Lower leg skin (tissue), 4 donors: Measurements from ENCODE around the gene KCNH3. TPM values are rescaled to one million over a fixed set of nuclear protein-coding genes. Genes with fewer than 3 reads are reported as not detected.

Experiments
- DNase-seq, 2 donors: peaks; one replicate each; pipeline ENCODE4 v3.0.0-alpha.2; 2019; ENCODE audit warnings: low spot score in 2 of 2
- H3K4me3 ChIP-seq: fragments of 200-600 bp; sonication (generic); 2 replicates; pipeline ENCODE4 v1.5.1; 2017; ENCODE audit warnings: mild to moderate bottlenecking, low read depth; ENCODE audit not compliant: poor library complexity, severe bottlenecking
- CTCF ChIP-seq, 3 donors: fragments of 450-650 bp; IDR thresholded peaks; one replicate each; pipeline ENCODE4 v1.5.1; 2016; ENCODE audit warnings: antibody characterized with exemption in 3 of 3, mild to moderate bottlenecking in 3 of 3, moderate library complexity in 2 of 3
- POLR2A ChIP-seq, 2 donors: fragments of 450-650 bp; IDR thresholded peaks; one replicate each; pipeline ENCODE4 v1.6.1; 2016 to 2017; ENCODE audit warnings: antibody characterized with exemption in 2 of 2, mild to moderate bottlenecking in 1 of 2, moderate library complexity in 1 of 2
- WGBS, 2 donors: methylation state at CpG; one replicate each; pipeline ENCODE4 v1.1.5; 2018; 5-methylcytosine and 5-hydroxymethylcytosine counted together
- intact Hi-C: fragments of 100-400 bp; cut with DNase I; formaldehyde crosslinking; loops from one replicate; pipeline ENCODE4 v1.15.0; 2023; ENCODE audit warnings: low total_unique reads
- total RNA-seq, 4 donors: library from RNA; depleted of rRNA; stranded (reverse); fragments of >200 nt; gene quantifications; one replicate each; pipeline ENCODE4 v1.1.0, GENCODE V29; 2016

The KCNH3 gene
- total RNA-seq, 4 donors from 2014 or later: 0.17 to 1.1 TPM; not detected in 2

- TF ChIP-seq CTCF (IDR thresholded peaks at IDR 0.05): no peak
- WGBS, 2 donors: 77 to 81% methylated on average over 7 of the region's 7 CpGs
- intact Hi-C loops: no loop called here
- no peak overlapping the region for H3K4me3 ChIP-seq
- DNase-seq: peak in 1 of 2 donors; percentile 50
These were observed 45.8 kb downstream of the KCNH3 start for GRCh38 chr12:49584591-49584990.

- WGBS, 2 donors: 89 to 90% methylated on average over 15 to 16 of the region's 16 CpGs
These were observed 46.9 kb downstream of the KCNH3 start for GRCh38 chr12:49585477-49586459.

GRCh38 chr12:49587174-49587908, 48.5 kb downstream of the KCNH3 start:
- TF ChIP-seq CTCF (IDR thresholded peaks at IDR 0.05): no peak
- TF ChIP-seq POLR2A (IDR thresholded peaks at IDR 0.05): no peak
- intact Hi-C loops: no loop called here
- no peak overlapping the region for H3K4me3 ChIP-seq
- WGBS, 2 donors: 88 to 94% methylated on average over 11 of the region's 11 CpGs
- DNase-seq: peak in 1 of 2 donors; percentile 49

More at GRCh38 chr12:49585477-49586459, 46.9 kb downstream of the KCNH3 start:
- peak in 1 of 2 donors; percentile 79 for DNase-seq
- TF ChIP-seq POLR2A (IDR thresholded peaks at IDR 0.05): no peak
- no peak for TF ChIP-seq CTCF (IDR thresholded peaks at IDR 0.05)
- no peak overlapping the region for H3K4me3 ChIP-seq
- intact Hi-C loops: no loop called here

GRCh38 chr12:49588281-49588680, 49.5 kb downstream of the KCNH3 start:
- DNase-seq: peak in 1 of 2 donors; percentile 69
- no peak overlapping the region for H3K4me3 ChIP-seq
- 90 to 92% methylated on average over 7 of the region's 7 CpGs for WGBS, 2 donors
- intact Hi-C loops: no loop called here
- TF ChIP-seq CTCF (IDR thresholded peaks at IDR 0.05): no peak
- no peak for TF ChIP-seq POLR2A (IDR thresholded peaks at IDR 0.05)

- WGBS, 2 donors: 59 to 68% methylated on average over 4 of the region's 4 CpGs
- TF ChIP-seq CTCF (IDR thresholded peaks at IDR 0.05) (no peak), POLR2A (IDR thresholded peaks at IDR 0.05) (no peak)
- intact Hi-C loops: no loop called here
- no peak overlapping the region for H3K4me3 ChIP-seq
- DNase-seq: peak in 1 of 2 donors; percentile 45
These were observed 50.1 kb downstream of the KCNH3 start for GRCh38 chr12:49588721-49589516.
